ENCODE results near the gene HACD2.

HACD2 gene

GRCh38 chr3:123479891-123480290 lies 105.0 kb downstream of the HACD2 start:
- no peak for DNase-seq

DNA sequence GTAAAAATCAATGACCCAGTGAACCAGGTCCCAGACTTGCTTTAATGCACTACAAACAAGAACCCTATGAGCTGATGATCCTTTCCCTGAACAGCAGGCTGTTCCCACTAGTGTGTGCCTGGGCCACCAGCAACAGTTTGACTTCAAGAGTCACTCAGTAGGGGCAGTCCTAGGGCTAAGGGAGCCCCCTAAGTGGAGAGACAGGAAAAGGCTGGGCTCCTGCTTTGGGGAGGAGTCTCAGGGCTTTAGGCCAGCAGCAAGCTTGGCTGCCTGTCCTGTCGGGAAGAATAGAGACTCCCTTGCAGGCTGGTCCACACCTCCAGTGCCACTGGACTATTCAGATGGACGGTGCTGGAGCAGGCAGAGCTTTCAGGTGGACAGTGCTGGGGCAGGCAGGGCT lies 106.5 kb downstream of the HACD2 start:
- no peak for DNase-seq

GRCh38 chr3:123476967-123477750 lies 107.7 kb downstream of the HACD2 start:
- no peak for DNase-seq

GRCh38 chr3:123475786-123476185 lies 109.1 kb downstream of the HACD2 start:
- DNase-seq, result no peak

GRCh38 chr3:123471106-123471505 lies 113.7 kb downstream of the HACD2 start:
- no peak for DNase-seq

- no peak for DNase-seq
These were observed 115.4 kb downstream of the HACD2 start for GRCh38 chr3:123469323-123469995.

DNA sequence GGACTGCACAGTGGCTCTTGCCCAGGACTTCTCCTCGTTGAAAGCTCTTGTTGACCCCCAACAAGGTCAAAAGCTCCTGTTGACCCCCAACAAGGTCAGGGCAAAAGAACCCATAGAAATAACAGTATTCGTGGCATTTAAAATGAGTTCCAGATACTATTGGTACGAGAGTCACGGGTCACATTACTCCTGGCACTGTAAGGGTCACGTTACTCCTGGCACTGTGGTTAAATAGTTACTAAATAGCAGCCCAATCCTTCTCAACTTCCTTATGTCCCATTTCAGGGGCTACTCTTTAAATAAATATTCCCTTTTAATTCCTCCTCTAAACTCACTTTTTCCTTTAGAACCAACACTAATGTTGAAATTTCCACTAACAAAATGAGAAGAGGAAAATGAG lies 117.8 kb downstream of the HACD2 start:
- DNase-seq, result no peak

GRCh38 chr3:123464211-123464610 lies 120.6 kb downstream of the HACD2 start:
- no peak for DNase-seq

- DNase-seq, result no peak
These were observed 125.0 kb downstream of the HACD2 start for GRCh38 chr3:123459862-123460261.

GRCh38 chr3:123458255-123458654 lies 126.6 kb downstream of the HACD2 start:
- no peak for DNase-seq

- no peak for DNase-seq
These were observed 127.0 kb downstream of the HACD2 start for GRCh38 chr3:123457841-123458240.

DNA sequence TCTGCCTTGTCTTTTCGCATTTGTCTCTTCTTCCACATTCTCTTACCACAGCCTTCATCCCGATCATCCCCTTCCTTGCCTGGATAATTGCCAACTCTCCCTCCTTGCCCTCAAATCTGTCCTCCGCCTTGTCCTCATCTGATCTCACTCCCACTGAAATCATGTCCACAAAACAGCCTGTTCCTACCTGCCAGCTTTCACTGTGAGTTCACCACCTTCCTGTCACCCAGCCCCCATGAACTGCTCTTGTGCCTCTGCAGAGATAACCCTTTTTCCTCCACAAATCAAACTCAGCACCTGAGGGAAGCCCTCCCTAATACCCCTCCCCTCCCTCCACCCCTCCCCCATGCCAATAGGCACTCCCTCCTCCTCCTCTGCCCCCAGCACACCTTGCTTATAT lies 131.2 kb downstream of the HACD2 start:
- DNase-seq, result no peak

DNA sequence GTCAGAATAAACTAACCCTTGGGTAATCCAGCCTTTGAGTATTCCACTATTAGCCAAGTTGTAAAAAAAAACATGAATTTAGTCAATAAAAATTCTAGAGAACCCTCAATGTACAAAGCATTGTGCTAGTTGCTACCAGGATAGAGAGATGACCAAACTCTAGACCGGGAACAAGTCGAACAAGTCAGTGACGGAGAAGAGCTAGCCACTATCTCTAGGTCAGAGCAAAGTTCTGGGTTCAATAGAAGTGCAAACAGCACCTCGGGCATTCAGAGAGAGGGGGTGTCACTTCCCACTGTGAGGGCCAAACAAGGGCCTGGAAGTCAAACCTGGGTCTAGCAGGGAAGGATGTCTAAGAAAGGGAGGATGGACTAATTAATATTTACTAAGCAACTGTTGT lies 133.7 kb downstream of the HACD2 start:
- no peak for DNase-seq

- no peak for DNase-seq
These were observed 134.8 kb downstream of the HACD2 start for GRCh38 chr3:123449997-123450604.

GRCh38 chr3:123449102-123449996 lies 135.5 kb downstream of the HACD2 start:
- no peak for DNase-seq

- DNase-seq, result no peak
These were observed 136.2 kb downstream of the HACD2 start, which contains the start of gene ADCY5 for GRCh38 chr3:123448536-123449101. Gene ADCY5, minus strand, starts transcription at chr3:123449090. Its CDS starts 545 bp downstream, at chr3:123448545.

DNA sequence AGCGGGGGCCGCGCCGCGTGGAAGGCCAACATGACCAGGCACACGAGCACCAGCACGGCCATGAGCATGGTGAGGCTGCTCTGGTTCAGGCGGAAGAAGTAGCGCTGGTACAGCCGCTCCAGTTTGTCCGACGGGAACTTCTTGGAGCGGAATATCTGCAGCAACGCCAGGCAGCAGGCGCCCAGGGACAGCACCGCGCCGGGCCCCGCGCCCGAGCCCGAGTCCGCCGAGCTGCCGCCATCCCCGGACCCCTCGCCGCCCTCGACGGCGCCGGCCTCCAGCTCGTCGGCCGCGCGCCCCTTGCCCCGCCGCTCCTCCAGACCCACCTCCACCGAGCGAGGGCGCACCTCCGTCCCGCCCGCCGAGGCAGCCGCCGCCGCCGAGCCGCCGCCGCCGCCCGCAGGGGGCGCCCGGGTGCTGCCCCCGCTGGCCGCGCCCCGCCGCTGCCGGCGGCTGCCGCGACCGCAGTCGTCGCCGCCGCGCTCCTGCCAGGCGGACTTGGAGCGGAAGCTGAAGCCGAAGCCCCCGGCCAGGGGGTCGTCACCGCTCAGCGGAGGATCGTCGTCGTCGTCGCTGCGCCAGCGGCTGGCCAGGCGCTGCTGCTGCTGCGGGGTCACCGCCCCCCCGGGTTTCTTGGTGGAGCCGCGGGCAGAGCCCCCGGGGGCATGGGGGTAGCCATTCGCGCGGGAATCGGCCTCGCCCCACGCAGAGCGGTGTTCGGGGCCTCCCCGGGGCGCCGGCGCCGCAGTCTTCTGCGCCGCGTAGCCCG lies 136.9 kb downstream of the HACD2 start:
- no peak for DNase-seq

- DNase-seq, result no peak
These were observed 137.5 kb downstream of the HACD2 start for GRCh38 chr3:123447416-123447748.

GRCh38 chr3:123446610-123447109 lies 138.2 kb downstream of the HACD2 start:
- DNase-seq, result no peak

- DNase-seq, result no peak
These were observed 138.6 kb downstream of the HACD2 start for GRCh38 chr3:123446210-123446609.

GRCh38 chr3:123445702-123446101 lies 139.2 kb downstream of the HACD2 start:
- DNase-seq, result no peak

DNA sequence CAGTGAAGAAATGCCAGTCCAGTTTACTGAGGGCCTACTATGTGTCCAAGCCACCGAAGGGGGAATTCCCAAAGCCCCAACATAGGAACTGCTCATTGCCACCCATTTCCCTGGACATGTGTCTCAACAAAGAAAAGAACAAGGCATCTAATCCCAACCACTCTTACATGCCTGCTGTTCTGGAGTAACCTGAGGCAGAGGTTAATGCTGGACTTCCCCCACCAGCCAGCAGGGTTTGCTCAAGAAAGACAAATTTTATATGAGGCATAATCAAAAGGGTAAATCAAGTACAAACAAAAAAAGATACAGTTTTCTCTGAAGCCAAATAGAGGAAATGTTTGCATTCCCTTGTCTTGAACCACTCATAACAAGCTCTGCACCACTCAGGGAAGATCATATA lies 140.1 kb downstream of the HACD2 start:
- no peak for DNase-seq
